Keratinocyte (primary cell): ENCODE measurements around the gene MPO.

Experiments
- CTCF ChIP-seq, 3 experiments: IDR thresholded peaks in 1 of 3; conservative IDR thresholded peaks in 1 of 3; optimal IDR thresholded peaks in 1 of 3; 2 replicates in 2 of 3; 3 replicates in 1 of 3; pipeline versions ENCODE3 to v1.5.1; 2011; ENCODE audit warnings: low read length in 3 of 3, mild to moderate bottlenecking in 3 of 3, moderate library complexity in 2 of 3, control low read depth in 1 of 3, inconsistent platforms in 1 of 3; ENCODE audit not compliant: insufficient read depth in 2 of 3; ENCODE audit errors: extremely low read depth in 1 of 3
- EZH2 ChIP-seq: IDR thresholded peaks from one replicate; pipeline ENCODE4 v1.6.1; 2012; ENCODE audit warnings: inconsistent platforms, mild to moderate bottlenecking, low read length, moderate library complexity

- no peak for TF ChIP-seq CTCF (optimal IDR thresholded peaks at IDR 0.05 in 1 of 3, IDR thresholded peaks at IDR 0.05 in 1 of 3, conservative IDR thresholded peaks at IDR 0.05 in 1 of 3; ENCODE audit: extremely low read depth in 1 of 3, insufficient read depth in 2 of 3, low read length in 3 of 3)
- no peak for TF ChIP-seq EZH2
These were observed 28.6 kb downstream of the MPO start for GRCh38 chr17:58252141-58252540.
